Tibial nerve (tissue), 3 donors: ENCODE data around the gene XYLT1.

Experiments
- POLR2A ChIP-seq, 2 donors: fragments of 450-650 bp; IDR thresholded peaks; one replicate each; pipeline ENCODE4 v1.6.1; 2017; ENCODE audit warnings: antibody characterized with exemption in 2 of 2, mild to moderate bottlenecking in 2 of 2, moderate library complexity in 2 of 2
- TF ChIP-seq, protein P1 (sequence below), 5 experiments: fragments of 200-600 bp in 3 of 5; fragments of 450-650 bp in 2 of 5; sonication (generic) in 3 of 5; IDR thresholded peaks; one replicate each; pipeline ENCODE4 v1.5.1; 2016 to 2019; ENCODE audit warnings: antibody characterized with exemption in 5 of 5, mild to moderate bottlenecking in 3 of 5, moderate library complexity in 2 of 5

DNA sequence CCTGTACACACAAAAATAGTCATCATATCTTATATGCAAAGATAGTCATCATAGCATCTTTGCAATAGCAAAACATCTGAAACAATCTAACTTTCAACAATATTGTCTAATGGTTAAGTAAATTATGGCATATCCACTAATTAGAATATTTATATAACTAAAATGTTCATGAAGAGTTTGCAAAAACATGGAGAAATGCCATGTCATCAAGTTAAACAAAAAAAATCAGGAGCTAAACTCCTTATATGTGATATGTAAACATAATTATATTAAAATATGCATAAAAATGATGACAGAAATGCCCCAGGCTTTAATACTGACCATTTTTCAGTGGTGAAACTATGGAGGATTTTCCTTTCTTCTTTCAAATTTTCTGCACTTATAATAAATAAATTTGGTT, 22.3 kb upstream of the XYLT1 start:
- TF ChIP-seq, protein P1, sequence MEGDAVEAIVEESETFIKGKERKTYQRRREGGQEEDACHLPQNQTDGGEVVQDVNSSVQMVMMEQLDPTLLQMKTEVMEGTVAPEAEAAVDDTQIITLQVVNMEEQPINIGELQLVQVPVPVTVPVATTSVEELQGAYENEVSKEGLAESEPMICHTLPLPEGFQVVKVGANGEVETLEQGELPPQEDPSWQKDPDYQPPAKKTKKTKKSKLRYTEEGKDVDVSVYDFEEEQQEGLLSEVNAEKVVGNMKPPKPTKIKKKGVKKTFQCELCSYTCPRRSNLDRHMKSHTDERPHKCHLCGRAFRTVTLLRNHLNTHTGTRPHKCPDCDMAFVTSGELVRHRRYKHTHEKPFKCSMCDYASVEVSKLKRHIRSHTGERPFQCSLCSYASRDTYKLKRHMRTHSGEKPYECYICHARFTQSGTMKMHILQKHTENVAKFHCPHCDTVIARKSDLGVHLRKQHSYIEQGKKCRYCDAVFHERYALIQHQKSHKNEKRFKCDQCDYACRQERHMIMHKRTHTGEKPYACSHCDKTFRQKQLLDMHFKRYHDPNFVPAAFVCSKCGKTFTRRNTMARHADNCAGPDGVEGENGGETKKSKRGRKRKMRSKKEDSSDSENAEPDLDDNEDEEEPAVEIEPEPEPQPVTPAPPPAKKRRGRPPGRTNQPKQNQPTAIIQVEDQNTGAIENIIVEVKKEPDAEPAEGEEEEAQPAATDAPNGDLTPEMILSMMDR (IDR thresholded peaks at IDR 0.05) = no peak
- TF ChIP-seq POLR2A (IDR thresholded peaks at IDR 0.05) = no peak
